MCF 10A (cell line): ENCODE results near the gene PMEPA1. TPM values are rescaled to one million over a fixed set of nuclear protein-coding genes. Genes with fewer than 3 reads are reported as not detected.
A peak's percentile ranks its signal among the peaks of the same experiment; 100 is the strongest.

Source experiments
- BruUV-seq: library from RNA; stranded (reverse); fragments of 400-500 nt; replicated peaks from 2 replicates; lab custom pipeline; 2021; lab: Mats Ljungman, UMichigan
- CTCF ChIA-PET: fragments of 300-600 bp; sonication (Branson Sonifier 250); formaldehyde crosslinking; extraction: SDS; loops from one replicate; lab custom pipeline; 2021; ENCODE audit warnings: antibody characterized with exemption, inconsistent platforms; lab: Yijun Ruan, JAX
- POLR2A ChIA-PET: fragments of 300-600, 350-650 bp; sonication (Branson Sonifier 250); formaldehyde crosslinking; extraction: SDS; loops from one replicate; lab custom pipeline; 2020; ENCODE audit warnings: antibody characterized with exemption, inconsistent platforms; lab: Yijun Ruan, JAX
- DNase-seq: peaks from one replicate; pipeline ENCODE4 v3.0.0-alpha.2; 2018; ENCODE audit not compliant: unreplicated experiment
- H3K27ac Mint-ChIP-seq: one replicate; pipeline ENCODE4 v1.8.0; 2022; ENCODE audit warnings: mild to moderate bottlenecking, low read depth, mixed read lengths; ENCODE audit not compliant: unreplicated experiment
- H3K27me3 Mint-ChIP-seq: one replicate; pipeline ENCODE4 v1.8.0; 2022; ENCODE audit warnings: mixed read lengths; ENCODE audit not compliant: insufficient read depth, unreplicated experiment
- H3K36me3 Mint-ChIP-seq: one replicate; pipeline ENCODE4 v1.8.0; 2022; ENCODE audit warnings: mild to moderate bottlenecking, moderate library complexity, mixed read lengths; ENCODE audit not compliant: insufficient read depth, unreplicated experiment
- H3K4me1 Mint-ChIP-seq: one replicate; pipeline ENCODE4 v1.8.0; 2022; ENCODE audit warnings: mixed read lengths; ENCODE audit not compliant: insufficient read depth, unreplicated experiment
- H3K4me3 Mint-ChIP-seq: one replicate; pipeline ENCODE4 v1.8.0; 2022; ENCODE audit warnings: mild to moderate bottlenecking, moderate library complexity, mixed read lengths; ENCODE audit not compliant: unreplicated experiment
- H3K9me3 Mint-ChIP-seq: one replicate; pipeline ENCODE4 v1.8.0; 2022; ENCODE audit warnings: mixed read lengths; ENCODE audit not compliant: unreplicated experiment
- CTCF ChIP-seq: fragments of 200-600 bp; IDR thresholded peaks from one replicate; pipeline ENCODE4 v1.8.0; 2022; ENCODE audit warnings: antibody characterized with exemption, mild to moderate bottlenecking; ENCODE audit not compliant: unreplicated experiment
- intact Hi-C: fragments of 100-400 bp; cut with micrococcal nuclease; formaldehyde crosslinking; loops from 2 replicates; pipeline ENCODE4 v1.14.1; 2022
- total RNA-seq: library from RNA; stranded (reverse); gene quantifications from 2 replicates; pipeline ENCODE4 v1.2.3, GENCODE V29; 2022

PMEPA1 gene
- total RNA-seq, 1 experiment from 2014 or later, result 68.5 TPM

- H3K36me3 Mint-ChIP-seq, result no peaks in the 10 kb centered on the region
- CTCF ChIA-PET, result interaction anchor here (0.6 to 2.9 kb wide), 9 partner anchors 8 to 395 kb away, joined by 3 to 21 read pairs (median 4); no protein-coding TSS in a partner anchor
- intact Hi-C loops, result loop anchor here (1.0 kb wide), 1 partner anchor 10 kb away; no protein-coding TSS in a partner anchor
- no TSS peak for BruUV-seq
- peak overlapping the region; percentile 100 for H3K4me3 Mint-ChIP-seq
- H3K9me3 Mint-ChIP-seq, result no peaks in the 10 kb centered on the region
- DNase-seq, result no peak
- H3K4me1 Mint-ChIP-seq, result peaks cover 32% of the 10 kb centered on the region
- no peak for TF ChIP-seq CTCF
- H3K27ac Mint-ChIP-seq, result peak overlapping the region; percentile 96
- POLR2A ChIA-PET, result interaction anchor here (0.5 to 6.9 kb wide), 11 partner anchors 10 to 424 kb away, joined by 3 to 185 read pairs (median 5); no protein-coding TSS in a partner anchor
- H3K27me3 Mint-ChIP-seq, result no peaks in the 10 kb centered on the region
Observed at GRCh38 chr20:57707849-57708693, 1.7 kb downstream of the PMEPA1 start.

GRCh38 chr20:57707320-57707719 is 2.5 kb downstream of the PMEPA1 start:
- Mint-ChIP-seq H3K4me1 (peaks cover 25% of the 10 kb centered on the region), H3K27me3 (no peaks in the 10 kb centered on the region), H3K9me3 (no peaks in the 10 kb centered on the region), H3K36me3 (no peaks in the 10 kb centered on the region), H3K4me3 (peak overlapping the region; percentile 100), H3K27ac (peak overlapping the region; percentile 96)
- intact Hi-C loops, result loop anchor here (1.0 kb wide), 1 partner anchor 9 kb away; no protein-coding TSS in a partner anchor
- DNase-seq, result no peak
- ChIA-PET CTCF (interaction anchor here (0.9 to 2.9 kb wide), 6 partner anchors 9 to 509 kb away, joined by 3 to 21 read pairs (median 4); no protein-coding TSS in a partner anchor), POLR2A (interaction anchor here (0.8 to 6.9 kb wide), 9 partner anchors 8 to 405 kb away, joined by 3 to 185 read pairs (median 5); no protein-coding TSS in a partner anchor)
- no TSS peak for BruUV-seq
- no peak for TF ChIP-seq CTCF

DNA sequence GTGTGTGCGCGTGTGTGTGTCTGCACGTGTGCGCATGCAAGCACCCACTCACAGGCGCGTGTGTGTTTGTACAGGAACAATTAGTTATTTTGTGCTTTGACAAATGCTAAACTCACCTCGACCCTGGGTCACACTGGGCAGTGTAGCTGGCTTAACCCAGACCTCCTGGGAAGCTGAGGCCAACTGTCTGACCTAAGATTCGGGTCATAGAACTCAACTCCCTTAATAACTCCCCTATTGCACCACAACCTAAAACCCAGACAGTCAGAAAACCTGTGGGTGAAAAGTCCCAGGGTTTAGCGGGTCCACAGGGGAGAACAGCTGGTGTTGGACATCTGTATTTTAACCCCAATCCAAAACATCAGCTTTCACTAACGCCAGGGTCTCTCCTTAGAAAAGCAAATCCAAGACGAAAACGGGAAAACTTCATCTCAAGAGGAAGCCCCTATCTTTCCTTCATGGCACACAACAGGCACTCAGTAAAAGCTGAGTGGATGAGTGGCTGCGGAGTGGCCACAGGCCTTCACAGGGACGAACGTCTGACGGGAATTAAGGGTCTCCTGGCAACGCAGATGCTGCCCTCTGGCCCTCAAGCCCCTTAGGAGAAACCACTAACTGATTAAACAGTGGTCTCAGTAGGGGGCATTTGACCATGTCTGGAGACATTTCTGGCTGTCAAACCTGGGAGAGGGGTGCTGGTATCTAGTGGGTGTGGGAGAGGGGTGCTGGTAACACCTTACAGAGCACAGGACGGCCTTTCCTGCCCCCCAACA is 4.5 kb downstream of the PMEPA1 start:
- Mint-ChIP-seq H3K27me3 (no peaks in the 10 kb centered on the region), H3K4me1 (peaks cover 15% of the 10 kb centered on the region), H3K9me3 (no peaks in the 10 kb centered on the region), H3K27ac (peak overlapping the region; percentile 7), H3K4me3 (no peak overlapping the region), H3K36me3 (peaks cover 6% of the 10 kb centered on the region)
- intact Hi-C loops, result no loop called here
- no TSS peak for BruUV-seq
- no peak for DNase-seq
- TF ChIP-seq CTCF, result no peak
- POLR2A ChIA-PET, result interaction anchor here (1.5 kb wide), 1 partner anchor 12 kb away, joined by 3 read pairs; no protein-coding TSS in a partner anchor
- CTCF ChIA-PET, result interaction anchor here (0.6 to 0.7 kb wide), 2 partner anchors 51 to 54 kb away, joined by 4 to 5 read pairs; no protein-coding TSS in a partner anchor

DNA sequence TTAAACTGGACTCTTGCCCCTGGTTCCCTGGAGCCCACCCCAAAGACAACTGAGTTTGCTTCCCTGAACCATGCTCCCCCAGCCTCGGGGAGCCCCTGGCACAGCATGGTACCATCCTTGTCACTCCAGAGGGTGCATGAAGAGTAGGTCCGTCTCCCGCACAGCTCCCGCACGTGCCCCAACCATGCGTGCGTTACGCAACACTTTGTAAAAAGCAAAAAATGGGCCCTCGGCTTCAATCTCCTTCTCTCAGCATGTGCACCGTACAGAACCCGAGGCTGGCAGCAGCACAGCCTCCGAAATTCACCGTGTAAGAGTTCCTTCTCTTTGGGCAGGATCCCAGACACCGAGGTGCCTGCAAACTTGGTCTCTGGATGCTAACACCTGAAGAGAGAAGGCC is 5.6 kb downstream of the PMEPA1 start:
- POLR2A ChIA-PET, result no interaction called here
- Mint-ChIP-seq H3K4me3 (no peak overlapping the region), H3K9me3 (no peaks in the 10 kb centered on the region), H3K36me3 (peaks cover 6% of the 10 kb centered on the region), H3K27me3 (no peaks in the 10 kb centered on the region), H3K27ac (peak overlapping the region; percentile 7), H3K4me1 (peaks cover 15% of the 10 kb centered on the region)
- no peak for TF ChIP-seq CTCF
- no TSS peak for BruUV-seq
- DNase-seq, result no peak
- CTCF ChIA-PET, result no interaction called here
- intact Hi-C loops, result no loop called here
